Measurements from ENCODE around the gene VEZT. TPM values are rescaled to one million over a fixed set of nuclear protein-coding genes. Genes with fewer than 3 reads are reported as not detected.

The VEZT gene
- total and polyA plus RNA-seq, 10 of the 15 experiments (the other 5 are each of a cell fraction or from before 2014, with no cell fraction given), result 32.8 to 134 (median 66.2) TPM

DNA sequence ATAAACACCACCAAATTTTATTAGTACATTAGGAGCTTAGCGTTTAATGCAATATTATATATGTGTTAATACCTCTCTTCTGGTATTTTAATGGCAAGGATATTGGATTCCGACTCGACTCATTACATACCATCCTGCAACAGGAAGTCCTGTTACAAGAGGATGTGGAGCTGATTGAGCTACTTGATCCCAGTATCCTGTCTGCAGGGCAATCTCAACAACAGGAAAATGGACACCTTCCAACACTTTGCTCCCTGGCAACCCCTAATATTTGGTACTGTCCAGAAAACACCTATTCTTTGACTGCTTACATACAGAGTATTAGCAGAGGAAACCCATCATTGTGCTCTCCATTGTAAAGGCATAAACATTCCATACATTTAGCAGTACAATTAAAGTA lies 45.2 kb downstream of the VEZT start:
- TF ChIP-seq CREM (IDR thresholded peaks at IDR 0.05; ENCODE audit: low read depth) (no peak), CTCF (IDR thresholded peaks at IDR 0.05 in 2 of 3, conservative IDR thresholded peaks at IDR 0.05 in 1 of 3; ENCODE audit: control insufficient read depth in 2 of 3, extremely low read depth in 1 of 3, insufficient read depth in 1 of 3, low read depth in 3 of 3, low read length in 3 of 3) (no peak)
- TF ChIP-seq, protein P1, sequence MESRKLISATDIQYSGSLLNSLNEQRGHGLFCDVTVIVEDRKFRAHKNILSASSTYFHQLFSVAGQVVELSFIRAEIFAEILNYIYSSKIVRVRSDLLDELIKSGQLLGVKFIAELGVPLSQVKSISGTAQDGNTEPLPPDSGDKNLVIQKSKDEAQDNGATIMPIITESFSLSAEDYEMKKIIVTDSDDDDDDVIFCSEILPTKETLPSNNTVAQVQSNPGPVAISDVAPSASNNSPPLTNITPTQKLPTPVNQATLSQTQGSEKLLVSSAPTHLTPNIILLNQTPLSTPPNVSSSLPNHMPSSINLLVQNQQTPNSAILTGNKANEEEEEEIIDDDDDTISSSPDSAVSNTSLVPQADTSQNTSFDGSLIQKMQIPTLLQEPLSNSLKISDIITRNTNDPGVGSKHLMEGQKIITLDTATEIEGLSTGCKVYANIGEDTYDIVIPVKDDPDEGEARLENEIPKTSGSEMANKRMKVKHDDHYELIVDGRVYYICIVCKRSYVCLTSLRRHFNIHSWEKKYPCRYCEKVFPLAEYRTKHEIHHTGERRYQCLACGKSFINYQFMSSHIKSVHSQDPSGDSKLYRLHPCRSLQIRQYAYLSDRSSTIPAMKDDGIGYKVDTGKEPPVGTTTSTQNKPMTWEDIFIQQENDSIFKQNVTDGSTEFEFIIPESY (IDR thresholded peaks at IDR 0.05), result no peak
- Histone ChIP-seq H3K9ac (ENCODE audit: control insufficient read depth, insufficient read depth, low read length) (no peak overlapping the region), H2AFZ (ENCODE audit: control insufficient read depth, low read depth, low read length) (no peak overlapping the region), H3K79me2 (ENCODE audit: control insufficient read depth, insufficient read depth, low read length) (no peaks in the 10 kb centered on the region), H3K4me2 (ENCODE audit: control insufficient read depth, insufficient read depth) (no peak overlapping the region), H4K20me1 (ENCODE audit: control insufficient read depth, insufficient read depth) (no peaks in the 10 kb centered on the region), H3K36me3 (ENCODE audit: control insufficient read depth in 2 of 2, insufficient read depth in 2 of 2, low read length in 1 of 2) (peaks cover 2 to 6% of the 10 kb centered on the region in 2 experiments; a peak in 2 of 4 replicates), H3K4me3 (no peak overlapping the region), H3K4me1 (ENCODE audit: control insufficient read depth, insufficient read depth, low read length) (no peaks in the 10 kb centered on the region), H3K27ac (ENCODE audit: control insufficient read depth, insufficient read depth) (no peak overlapping the region), H3K9me3 (replicated peaks; ENCODE audit: control insufficient read depth, insufficient read depth, low read length) (no peaks in the 10 kb centered on the region), H3K27me3 (replicated peaks in 1 of 2; ENCODE audit: control insufficient read depth in 2 of 2, insufficient read depth in 2 of 2, low read length in 1 of 2) (no peaks in the 10 kb centered on the region)
- 98% methylated on average over 3 of the region's 3 CpGs for WGBS (ENCODE audit: insufficient coverage, insufficient replicate concordance, low lambda C conversion rate, missing lambda C conversion rate)
- FAIRE-seq, result no peak
- no TSS peak for BruUV-seq (replicated peaks)
- ChIA-PET SMC1A (ENCODE audit: uncharacterized antibody, unreplicated experiment) (interaction anchor here (1.9 kb wide), 1 partner anchor 146 kb away, joined by 5 read pairs; no protein-coding TSS in a partner anchor), RAD21 (ENCODE audit: unreplicated experiment) (no interaction called here), CTCF (interaction anchor here (0.6 to 1.2 kb wide), 4 partner anchors 19 to 1660 kb away, joined by 3 to 4 read pairs (median 3); no protein-coding TSS in a partner anchor), POLR2A (interaction anchor here (0.5 kb wide), 1 partner anchor 59 kb away, joined by 3 read pairs; no protein-coding TSS in a partner anchor)
- DNase-seq (ENCODE audit: low read depth, low spot score), result no peak
- no peak for ATAC-seq
- intact Hi-C loops (cut with micrococcal nuclease; ENCODE audit: unreplicated experiment), result no loop called here
- in situ Hi-C loops (cut with MboI), result no loop called here
